ENCODE measurements around the gene DOCK10.

Gene DOCK10

GRCh38 chr2:225040856-225041206 is 1.4 kb downstream of the DOCK10 start:
- DNase-seq, result no peak

GRCh38 chr2:225040142-225040541 is 2.1 kb downstream of the DOCK10 start:
- DNase-seq, result no peak

- DNase-seq, result no peak
These were observed 4.1 kb downstream of the DOCK10 start for GRCh38 chr2:225038231-225038523.

- DNase-seq, result no peak
These were observed 4.6 kb downstream of the DOCK10 start for GRCh38 chr2:225037415-225038230.

- no peak for DNase-seq
These were observed 5.8 kb downstream of the DOCK10 start for GRCh38 chr2:225036431-225036830.

GRCh38 chr2:225033440-225034318 is 8.6 kb downstream of the DOCK10 start:
- no peak for DNase-seq

- no peak for DNase-seq
These were observed 10.0 kb downstream of the DOCK10 start for GRCh38 chr2:225032246-225032645.

GRCh38 chr2:225031599-225031998 is 10.7 kb downstream of the DOCK10 start:
- DNase-seq, result no peak

GRCh38 chr2:225030893-225031292 is 11.4 kb downstream of the DOCK10 start:
- DNase-seq, result no peak

- DNase-seq, result no peak
These were observed 12.1 kb downstream of the DOCK10 start for GRCh38 chr2:225030203-225030602.

GRCh38 chr2:225028572-225028971 is 13.7 kb downstream of the DOCK10 start:
- no peak for DNase-seq

- no peak for DNase-seq
These were observed 15.1 kb downstream of the DOCK10 start for GRCh38 chr2:225027061-225027762.

GRCh38 chr2:225025917-225026571 is 16.2 kb downstream of the DOCK10 start:
- DNase-seq, result no peak

- no peak for DNase-seq
These were observed 20.1 kb downstream of the DOCK10 start for GRCh38 chr2:225022188-225022587.

- DNase-seq, result no peak
These were observed 22.0 kb downstream of the DOCK10 start for GRCh38 chr2:225020168-225020849.

GRCh38 chr2:225019105-225019504 is 23.2 kb downstream of the DOCK10 start:
- no peak for DNase-seq

GRCh38 chr2:225017713-225018112 is 24.6 kb downstream of the DOCK10 start:
- no peak for DNase-seq

GRCh38 chr2:225017098-225017685 is 25.1 kb downstream of the DOCK10 start:
- DNase-seq, result no peak

- DNase-seq, result no peak
These were observed 28.6 kb downstream of the DOCK10 start for GRCh38 chr2:225013425-225014365.

GRCh38 chr2:225011585-225011984 is 30.7 kb downstream of the DOCK10 start:
- no peak for DNase-seq

- DNase-seq, result no peak
These were observed 31.5 kb downstream of the DOCK10 start for GRCh38 chr2:225010804-225011203.
